Stimulated activated CD8-positive, alpha-beta memory T cell treated with anti-CD3 and anti-CD28 coated beads, Interleukin-2, amount 100 ng/mL, for 48 hours (primary cell): Measurements from ENCODE around the gene TBL1X.

Experiments used
- DNase-seq, 2 donors: peaks; one replicate each; pipeline ENCODE4 v3.0.0-alpha.2; 2020; ENCODE audit warnings: low read depth in 2 of 2

TBL1X gene

GRCh38 chrX:9587642-9588041 lies 122.8 kb downstream of the TBL1X start:
- DNase-seq: no peak

GRCh38 chrX:9591496-9591895 lies 126.6 kb downstream of the TBL1X start:
- no peak for DNase-seq

GRCh38 chrX:9593756-9594155 lies 128.9 kb downstream of the TBL1X start:
- no peak for DNase-seq

GRCh38 chrX:9595174-9595573 lies 130.3 kb downstream of the TBL1X start:
- no peak for DNase-seq

- DNase-seq: no peak
Observed at GRCh38 chrX:9596837-9597236, 132.0 kb downstream of the TBL1X start.

GRCh38 chrX:9597361-9598035 lies 132.6 kb downstream of the TBL1X start:
- DNase-seq: no peak

GRCh38 chrX:9598344-9598743 lies 133.5 kb downstream of the TBL1X start:
- no peak for DNase-seq

GRCh38 chrX:9604111-9604907 lies 139.5 kb downstream of the TBL1X start:
- DNase-seq: no peak

GRCh38 chrX:9604908-9605306 lies 140.0 kb downstream of the TBL1X start:
- DNase-seq: no peak

- no peak for DNase-seq
Observed at GRCh38 chrX:9605484-9605883, 140.6 kb downstream of the TBL1X start.

- DNase-seq: no peak
Observed at GRCh38 chrX:9606971-9607370, 142.1 kb downstream of the TBL1X start.

GRCh38 chrX:9609499-9609898 lies 144.6 kb downstream of the TBL1X start:
- DNase-seq: no peak

- DNase-seq: no peak
Observed at GRCh38 chrX:9609987-9610386, 145.1 kb downstream of the TBL1X start.

- no peak for DNase-seq
Observed at GRCh38 chrX:9610771-9611392, 146.0 kb downstream of the TBL1X start.

- DNase-seq: no peak
Observed at GRCh38 chrX:9611436-9612145, 146.7 kb downstream of the TBL1X start.

- DNase-seq: no peak
Observed at GRCh38 chrX:9612146-9612505, 147.3 kb downstream of the TBL1X start.

- DNase-seq: no peak
Observed at GRCh38 chrX:9614016-9614415, 149.2 kb downstream of the TBL1X start.

GRCh38 chrX:9619133-9619532 lies 154.3 kb downstream of the TBL1X start:
- DNase-seq: no peak

GRCh38 chrX:9619581-9619980 lies 154.7 kb downstream of the TBL1X start:
- DNase-seq: no peak

- DNase-seq: no peak
Observed at GRCh38 chrX:9622128-9622527, 157.3 kb downstream of the TBL1X start.

- no peak for DNase-seq
Observed at GRCh38 chrX:9626379-9626778, 161.5 kb downstream of the TBL1X start.

- no peak for DNase-seq
Observed at GRCh38 chrX:9627922-9628321, 163.1 kb downstream of the TBL1X start.
